Measurements from ENCODE around the gene CERS6. TPM values are rescaled to one million over a fixed set of nuclear protein-coding genes. Genes with fewer than 3 reads are reported as not detected.
A peak's percentile ranks its signal among the peaks of the same experiment; 100 is the strongest.

Gene CERS6
- total and polyA plus RNA-seq, 8 donors, result 3.2 to 18.0 (median 7.6) TPM

GRCh38 chr2:168773128-168773527 lies 317.1 kb downstream of the CERS6 start:
- ATAC-seq, result no peak
- WGBS, 2 donors, result 61 to 79% methylated on average over 2 of the region's 2 CpGs
- no peak for TF ChIP-seq CTCF (IDR thresholded peaks at IDR 0.05)
- intact Hi-C loops (cut with DNase I), result loop anchor here in 2 of 3 donors (10.0 kb wide), 3 partner anchors 82 to 152 kb away; no protein-coding TSS in a partner anchor
- Histone ChIP-seq H3K9me3 (no peaks in the 10 kb centered on the region), H3K27me3 (no peaks in the 10 kb centered on the region), H3K4me3 (no peak overlapping the region), H3K36me3 (no peaks in the 10 kb centered on the region), H3K4me1 (peaks cover 0 to 5% (median 0%) of the 10 kb centered on the region in 3 donors), H3K27ac (peak overlapping the region in 2 of 4 donors; percentile 13 to 31)
- FAIRE-seq, result no peak
- DNase-seq, result no peak

GRCh38 chr2:168773719-168774521 lies 317.8 kb downstream of the CERS6 start:
- no peaks in the 10 kb centered on the region for H3K36me3 ChIP-seq
- peak overlapping the region; percentile 7 to 51 (median 22) for H3K27ac ChIP-seq
- H3K27me3 ChIP-seq, result no peaks in the 10 kb centered on the region
- DNase-seq (peak; percentile 67 to 85 (median 80)), ATAC-seq (peak; percentile 88 to 99 (median 96)), FAIRE-seq (no peak)
- H3K4me3 ChIP-seq, result no peak overlapping the region
- intact Hi-C loops (cut with DNase I), result loop anchor here in 2 of 3 donors (10.0 kb wide), 3 partner anchors 81 to 151 kb away; no protein-coding TSS in a partner anchor
- TF ChIP-seq CTCF (IDR thresholded peaks at IDR 0.05), result peak; percentile 76 to 89 (median 86)
- no peaks in the 10 kb centered on the region for H3K9me3 ChIP-seq
- H3K4me1 ChIP-seq, result peaks cover 0 to 5% (median 0%) of the 10 kb centered on the region in 3 donors
- 26 to 28% methylated on average over 9 of the region's 9 CpGs for WGBS, 2 donors

- Histone ChIP-seq H3K27ac (no peak overlapping the region), H3K27me3 (no peaks in the 10 kb centered on the region), H3K4me1 (peaks cover 0 to 5% (median 0%) of the 10 kb centered on the region in 3 donors), H3K9me3 (no peaks in the 10 kb centered on the region), H3K4me3 (no peak overlapping the region), H3K36me3 (no peaks in the 10 kb centered on the region)
- FAIRE-seq (no peak), ATAC-seq (no peak), DNase-seq (no peak)
- no peak for TF ChIP-seq CTCF (IDR thresholded peaks at IDR 0.05)
- intact Hi-C loops (cut with DNase I), result loop anchor here in 2 of 3 donors (10.0 kb wide), 3 partner anchors 79 to 149 kb away; no protein-coding TSS in a partner anchor
- WGBS, 2 donors, result 0% methylated on average over 1 of the region's 1 CpG
Observed at GRCh38 chr2:168775837-168776236, 319.8 kb downstream of the CERS6 start.

- no peaks in the 10 kb centered on the region for H3K4me1 ChIP-seq
- H3K27me3 ChIP-seq, result no peaks in the 10 kb centered on the region
- H3K27ac ChIP-seq, result peak overlapping the region in 2 of 4 donors; percentile 61 to 68
- TF ChIP-seq CTCF (IDR thresholded peaks at IDR 0.05), result no peak
- ATAC-seq, result peak; percentile 69 to 84 (median 82)
- 34 to 39% methylated on average over 1 of the region's 1 CpG for WGBS, 2 donors
- no peaks in the 10 kb centered on the region for H3K9me3 ChIP-seq
- no peak overlapping the region for H3K4me3 ChIP-seq
- DNase-seq, result peak in 1 of 6 donors; percentile 33
- intact Hi-C loops (cut with DNase I), result no loop called here
- H3K36me3 ChIP-seq, result no peaks in the 10 kb centered on the region
- no peak for FAIRE-seq
Observed at GRCh38 chr2:168780669-168781071, 324.6 kb downstream of the CERS6 start.
